Head of caudate nucleus (tissue), 42 donors: ENCODE measurements around the gene SPR.

ENCODE experiments used
- DNase-seq, 42 donors: peaks; one replicate each; pipeline versions ENCODE4 v3.0.0 to v3.0.0-alpha.2; 2020 to 2021; ENCODE audit warnings: mixed read lengths in 7 of 42
- intact Hi-C: fragments of 100-400 bp; cut with DNase I; formaldehyde crosslinking; loops from one replicate; pipeline ENCODE4 v1.15.0; 2022

The SPR gene

DNA sequence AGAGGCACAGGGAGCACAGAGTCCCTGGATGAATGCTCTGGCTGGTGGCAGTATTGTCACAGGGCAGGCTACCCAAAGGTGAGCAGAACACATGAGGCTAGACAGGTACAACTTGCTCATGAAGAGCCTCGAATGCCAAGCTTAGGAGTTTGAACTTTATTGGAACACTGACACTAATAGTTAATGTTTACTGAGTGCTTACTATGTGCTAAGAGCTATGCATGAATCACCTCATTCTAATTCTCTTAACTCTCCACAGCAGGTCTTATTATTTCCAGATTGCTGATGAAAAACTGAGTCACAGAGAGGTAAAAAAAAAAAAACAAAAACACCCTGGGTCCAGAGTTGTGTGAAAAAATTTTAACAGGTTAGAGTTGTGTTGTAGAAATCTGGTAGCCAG lies 24.0 kb downstream of the SPR start:
- no peak for DNase-seq
- intact Hi-C loops = no loop called here

DNA sequence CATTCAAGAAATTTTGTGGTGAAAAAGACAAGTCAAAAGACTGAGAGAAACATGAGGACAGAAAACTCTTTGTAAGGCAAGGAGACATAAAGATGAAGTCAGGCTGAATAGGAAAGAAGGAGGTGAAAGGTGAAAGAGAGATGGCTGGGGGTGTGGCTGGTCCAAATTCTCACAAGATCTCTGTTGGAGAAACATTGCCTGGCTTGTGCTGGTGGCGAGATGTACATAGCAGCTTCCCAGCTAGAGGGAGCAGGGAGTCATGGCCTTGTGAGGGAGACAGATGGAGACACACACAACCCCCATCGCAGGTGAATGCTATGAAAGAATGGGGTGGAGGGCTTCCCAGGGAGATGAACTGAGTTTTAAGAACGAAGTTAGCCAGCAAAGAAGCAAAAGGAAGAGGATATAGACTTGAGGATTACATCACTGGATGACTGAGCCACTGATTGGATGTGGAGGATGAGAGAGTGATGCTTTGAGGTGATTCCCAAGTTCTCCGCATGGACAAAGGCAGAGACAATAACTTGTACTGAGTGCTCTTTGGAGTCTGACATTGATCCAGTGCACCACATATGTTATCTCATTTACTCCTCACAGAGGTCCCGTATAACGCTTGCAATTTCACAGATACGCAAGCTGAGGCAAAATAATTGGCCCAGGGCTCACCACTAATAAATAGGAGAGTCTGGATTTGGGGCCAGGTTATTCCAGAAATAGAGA lies 26.4 kb downstream of the SPR start:
- intact Hi-C loops = no loop called here
- DNase-seq = peak in 3 of 42 donors; percentile 5 to 20 (median 16)

DNA sequence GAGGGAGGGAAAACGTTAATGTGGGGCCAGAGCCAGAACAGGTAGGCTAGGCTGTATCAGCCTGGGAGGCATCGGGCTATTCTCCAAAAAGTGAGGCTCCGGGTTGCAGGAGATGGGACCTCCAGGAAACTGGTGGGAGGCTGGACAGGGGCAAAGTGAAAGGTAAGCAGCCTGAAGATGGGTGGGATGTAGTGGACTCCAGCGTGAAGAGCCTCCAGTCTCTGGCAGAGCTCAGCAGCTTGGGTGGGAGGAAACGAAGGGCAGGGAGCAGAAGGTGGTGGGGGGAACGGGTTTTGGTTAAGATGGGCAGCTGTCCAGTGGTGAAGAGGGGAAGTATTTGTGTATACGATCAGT lies 27.0 kb downstream of the SPR start:
- peak in 3 of 42 donors; percentile 2 to 18 (median 2) for DNase-seq
- intact Hi-C loops = no loop called here

DNA sequence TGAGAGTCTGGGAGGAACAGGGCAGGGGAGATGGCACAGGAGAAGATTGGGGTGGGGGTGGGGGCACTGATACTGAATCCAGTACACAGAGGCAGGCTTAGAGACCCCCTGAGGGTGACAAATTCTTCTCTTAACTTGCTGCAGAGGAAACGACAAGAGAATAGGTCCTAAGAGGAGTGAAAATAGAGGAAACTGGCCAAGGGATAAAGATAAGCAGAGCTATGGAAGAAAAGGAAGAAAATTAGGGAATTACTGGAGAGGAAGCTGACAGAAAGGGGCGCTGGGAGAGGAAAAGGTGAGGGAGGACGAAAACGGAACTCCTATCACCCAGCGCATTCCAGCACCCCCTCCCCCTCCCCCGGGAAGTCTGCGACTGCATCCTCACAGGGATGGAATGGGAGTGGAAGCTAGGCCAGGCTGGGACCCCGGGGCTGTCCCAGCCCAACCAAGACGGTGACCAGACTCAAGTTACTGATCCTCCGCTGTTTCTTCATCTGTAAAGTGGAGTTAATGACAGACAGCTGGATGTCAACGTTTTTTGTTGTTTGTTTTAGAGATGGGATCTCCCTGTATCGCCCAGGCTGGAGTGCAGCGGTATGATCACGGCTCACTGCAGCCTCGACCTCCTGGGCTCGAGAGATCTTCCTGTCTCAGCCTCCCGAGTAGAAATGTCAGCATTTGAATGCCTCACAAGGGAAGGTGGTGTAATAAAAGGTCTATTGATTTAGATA lies 27.5 kb downstream of the SPR start:
- intact Hi-C loops = no loop called here

DNA sequence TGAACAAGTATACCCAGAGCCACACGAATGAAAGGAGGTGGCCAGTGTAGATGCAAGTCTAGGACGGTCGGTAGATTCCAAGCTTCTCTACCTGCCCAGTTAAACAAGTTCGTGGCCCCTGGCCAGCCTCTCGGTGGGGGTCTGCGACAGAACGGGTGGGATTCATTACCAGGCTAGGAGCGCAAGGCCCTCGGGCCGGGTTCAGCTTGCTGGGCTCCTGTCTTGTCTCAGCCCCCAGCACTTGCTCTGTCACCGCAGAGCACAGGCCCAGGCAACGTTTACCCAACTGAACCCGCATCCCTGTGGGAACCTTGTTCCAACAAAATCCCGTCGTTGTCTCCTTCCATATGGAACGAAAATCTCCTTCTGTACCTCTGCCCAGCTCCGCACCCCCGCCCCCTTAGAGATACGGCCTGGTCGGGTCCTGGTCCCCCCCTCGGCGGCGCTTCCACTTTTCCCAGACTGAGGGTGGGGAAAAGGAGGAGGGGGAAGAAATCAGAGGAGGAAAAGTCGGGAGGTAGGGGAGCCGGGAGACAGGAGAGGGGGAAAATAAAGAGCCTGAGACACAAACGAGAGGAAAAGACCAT lies 28.2 kb downstream of the SPR start:
- DNase-seq = peak in 2 of 42 donors; percentile 6 to 24
- intact Hi-C loops = no loop called here

More for the DNA sequence above, 27.5 kb downstream of the SPR start:
- peak in 2 of 42 donors; percentile 0 to 12 for DNase-seq

DNA sequence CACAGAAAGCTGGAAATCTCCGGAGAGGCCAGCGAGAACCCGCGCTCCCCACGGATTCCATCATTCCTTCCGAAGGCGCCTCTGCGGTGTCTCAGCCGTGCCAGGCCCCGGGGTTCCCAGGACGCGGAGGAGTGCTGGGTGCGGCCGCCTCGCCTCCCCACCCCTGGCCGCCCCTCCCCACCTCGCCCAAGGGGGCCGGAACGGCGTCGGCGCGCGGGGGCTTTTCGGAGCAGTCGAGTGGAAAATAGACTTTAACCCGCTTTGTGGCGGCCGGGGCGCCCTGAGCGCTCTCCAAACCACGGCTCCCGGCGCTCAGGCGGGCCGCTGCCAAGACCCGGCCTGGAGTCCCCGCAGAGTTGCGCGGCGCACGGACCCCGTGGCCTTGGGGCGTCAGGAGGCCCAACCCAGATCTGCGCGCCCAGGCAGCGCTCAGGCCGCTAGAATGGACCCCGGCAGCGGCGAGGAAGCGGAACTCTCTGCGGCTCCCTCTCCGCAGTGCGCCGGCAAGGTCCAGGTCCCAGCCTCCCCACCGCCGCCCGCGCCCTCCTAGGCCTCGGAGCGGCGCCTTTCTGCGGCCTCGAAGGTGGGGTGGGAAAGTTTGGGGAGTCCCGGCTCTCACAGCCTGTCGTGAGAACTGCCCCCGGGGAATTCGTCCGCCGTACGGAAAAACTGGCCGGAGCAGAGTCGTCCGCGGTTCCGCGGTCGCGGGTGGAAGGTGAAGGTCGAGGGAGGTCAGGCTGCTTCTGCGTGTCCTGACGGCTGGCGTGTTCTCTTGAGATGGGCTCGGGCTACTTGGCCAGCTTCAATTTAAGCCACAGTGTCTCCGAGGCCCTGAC lies 28.9 kb downstream of the SPR start:
- peak in 3 of 42 donors; percentile 3 to 35 (median 17) for DNase-seq
- intact Hi-C loops = no loop called here

DNA sequence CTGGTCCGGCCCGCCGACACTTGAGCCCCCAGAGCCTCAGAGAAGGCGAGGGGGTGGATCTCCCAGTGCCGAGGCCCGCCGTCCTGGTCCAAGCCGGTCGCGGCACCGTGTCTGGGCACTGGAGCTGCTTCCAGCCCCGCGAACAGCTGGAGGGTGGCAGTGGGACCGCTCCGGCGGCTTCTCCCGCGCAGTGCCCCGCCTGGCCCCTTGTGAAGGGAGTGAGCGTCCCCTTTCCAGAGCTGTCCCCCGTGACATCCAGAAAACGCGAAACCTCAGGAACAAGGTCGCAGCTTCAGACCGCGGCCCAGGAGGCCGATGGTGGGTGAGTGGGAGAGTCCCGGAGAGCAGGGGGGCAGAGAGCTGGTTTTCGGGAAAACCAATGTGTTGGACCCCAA lies 29.5 kb downstream of the SPR start:
- DNase-seq = peak in 3 of 42 donors; percentile 1 to 25 (median 8)
- intact Hi-C loops = no loop called here

DNA sequence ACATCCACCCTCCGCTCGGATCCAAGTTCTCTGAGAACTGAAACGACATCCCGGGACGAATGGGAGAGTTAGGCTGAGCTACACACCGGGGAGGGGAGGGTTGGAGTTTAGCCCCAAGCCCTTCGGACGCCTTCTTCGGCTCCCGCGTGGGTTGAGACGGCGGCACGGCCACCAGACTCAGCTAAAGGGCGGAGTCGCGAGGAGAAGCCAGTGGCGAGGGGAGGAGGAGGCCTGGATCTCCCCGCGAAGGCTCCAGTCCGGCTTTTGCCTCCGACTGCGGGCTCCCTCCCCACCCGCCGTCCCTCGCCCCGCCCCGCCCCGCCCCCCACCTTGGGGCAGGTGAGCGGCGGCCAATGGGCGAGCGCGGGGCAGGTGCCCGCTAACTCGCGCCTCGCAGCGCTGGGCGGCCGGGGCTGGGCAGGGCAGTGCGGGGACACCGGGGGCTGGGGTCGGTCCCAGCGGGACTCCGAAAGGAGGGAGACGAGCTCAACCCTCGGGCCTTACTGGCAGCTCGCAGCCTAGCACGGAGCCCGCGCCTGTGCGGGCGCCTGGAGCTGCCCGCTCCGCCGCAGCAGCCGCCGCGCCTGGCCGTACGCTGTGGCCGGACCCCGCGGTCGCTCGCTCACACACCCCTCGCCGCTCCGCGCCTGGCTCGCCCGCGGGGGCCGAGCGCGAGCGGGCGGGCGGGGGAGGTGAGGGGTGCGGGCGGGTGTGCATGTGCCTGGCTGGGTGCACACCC lies 30.1 kb downstream of the SPR start, which contains the start of gene EMX1:
Gene EMX1, plus strand, starts transcription at position 382 of the 739 bp plus-strand sequence. Its CDS starts 334 bp downstream, at position 716.
- intact Hi-C loops = no loop called here
- DNase-seq = peak in 2 of 42 donors; percentile 4 to 32

DNA sequence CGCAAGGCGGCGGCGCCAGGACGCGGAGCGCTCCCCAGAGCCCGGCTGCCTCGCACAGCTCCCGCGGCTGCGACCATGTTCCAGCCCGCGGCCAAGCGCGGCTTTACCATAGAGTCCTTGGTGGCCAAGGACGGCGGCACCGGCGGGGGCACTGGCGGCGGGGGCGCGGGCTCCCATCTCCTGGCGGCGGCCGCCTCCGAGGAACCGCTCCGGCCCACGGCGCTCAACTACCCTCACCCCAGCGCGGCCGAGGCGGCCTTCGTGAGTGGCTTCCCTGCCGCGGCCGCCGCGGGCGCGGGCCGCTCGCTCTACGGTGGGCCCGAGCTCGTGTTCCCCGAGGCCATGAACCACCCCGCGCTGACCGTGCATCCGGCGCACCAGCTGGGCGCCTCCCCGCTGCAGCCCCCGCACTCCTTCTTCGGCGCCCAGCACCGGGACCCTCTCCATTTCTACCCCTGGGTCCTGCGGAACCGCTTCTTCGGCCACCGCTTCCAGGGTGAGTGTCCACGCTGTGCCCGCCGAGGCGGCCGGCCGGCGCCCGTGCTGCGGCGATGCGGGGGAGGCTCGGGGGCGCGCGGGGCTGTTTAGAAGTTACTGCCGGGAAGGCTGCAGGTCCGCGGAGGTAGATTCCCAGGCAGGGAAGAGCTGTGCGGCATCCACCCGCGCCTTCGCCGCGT lies 30.8 kb downstream of the SPR start:
- intact Hi-C loops = no loop called here
- peak in 3 of 42 donors; percentile 1 to 31 (median 3) for DNase-seq

DNA sequence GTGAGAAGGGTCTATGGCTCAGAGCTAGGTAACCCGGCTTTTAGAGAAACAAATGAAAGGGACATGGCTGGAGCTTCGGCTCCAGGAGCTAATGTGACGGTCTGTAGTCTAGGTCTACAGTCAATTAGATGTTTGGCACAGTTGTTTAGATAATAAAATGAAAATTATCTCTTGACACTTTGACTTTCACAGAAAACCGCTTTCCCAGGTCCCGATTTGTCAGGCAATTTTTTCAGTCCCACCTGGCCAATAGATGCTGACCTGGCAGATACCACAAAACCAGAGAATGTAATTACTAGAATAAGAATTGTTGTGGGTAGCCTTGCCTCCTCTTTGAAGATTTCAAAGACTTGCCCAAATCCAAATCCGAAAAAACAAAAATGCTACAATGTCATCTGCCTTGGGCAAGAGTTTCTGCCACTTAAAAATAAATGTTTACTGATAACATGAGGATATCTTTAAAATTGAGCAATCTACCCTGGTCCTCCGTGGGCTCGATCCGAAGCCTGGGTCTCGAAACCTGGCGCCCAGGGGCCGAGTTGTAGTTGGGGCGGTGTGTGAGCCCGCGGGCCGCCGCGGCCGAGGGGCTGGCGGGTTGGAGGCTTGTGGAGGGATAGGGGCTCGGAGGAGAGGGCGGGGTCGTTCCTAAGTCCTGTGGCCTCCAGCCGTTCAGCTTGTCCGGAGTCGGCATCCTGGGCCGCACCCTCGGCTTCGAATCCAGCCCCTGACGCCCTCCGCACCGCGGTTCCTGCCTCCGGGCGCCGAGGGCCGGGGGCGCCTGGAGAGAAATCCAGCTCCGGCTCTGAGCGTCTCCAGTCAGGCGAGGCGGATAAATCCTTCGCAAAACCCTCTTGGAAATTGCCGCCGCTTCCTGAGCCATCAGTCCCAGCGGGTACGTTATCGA lies 32.5 kb downstream of the SPR start:
- peak in 1 of 42 donors; percentile 29 for DNase-seq
- intact Hi-C loops = no loop called here

DNA sequence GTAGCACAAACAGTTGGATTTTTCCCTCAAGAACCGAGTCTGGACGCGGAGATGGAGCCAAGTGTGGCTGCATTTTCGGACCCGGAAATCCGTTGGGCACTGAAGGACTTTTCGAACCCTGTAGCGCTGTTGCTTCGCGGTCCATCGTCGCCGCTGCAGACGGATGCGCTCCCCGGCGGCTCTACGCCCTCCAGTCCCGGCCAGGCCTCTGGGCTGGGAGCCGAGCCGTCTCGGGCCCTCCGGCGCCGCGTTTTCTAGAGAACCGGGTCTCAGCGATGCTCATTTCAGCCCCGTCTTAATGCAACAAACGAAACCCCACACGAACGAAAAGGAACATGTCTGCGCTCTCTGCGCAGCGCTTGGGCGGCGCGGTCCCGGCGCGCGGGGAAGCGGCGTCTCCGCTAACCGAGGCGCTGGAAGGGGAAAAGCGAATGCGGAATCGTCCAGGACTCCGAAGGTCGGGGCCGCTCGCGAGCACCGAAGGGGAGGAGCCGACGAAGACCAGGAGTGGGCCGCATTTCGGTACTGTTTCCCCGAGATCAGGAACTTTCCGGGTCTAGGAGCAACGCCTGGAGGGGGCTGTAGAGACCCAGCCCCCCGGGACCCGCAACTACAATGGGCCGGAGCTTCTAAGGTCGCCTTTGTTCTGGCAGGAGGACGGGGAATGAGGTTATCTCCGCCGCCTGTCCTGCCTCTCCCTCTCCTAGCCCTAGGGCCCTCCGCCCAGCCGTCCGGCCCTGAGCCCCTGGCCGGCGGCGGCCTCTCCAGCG lies 33.3 kb downstream of the SPR start:
- intact Hi-C loops = no loop called here
- DNase-seq = peak in 4 of 42 donors; percentile 2 to 34 (median 10)

DNA sequence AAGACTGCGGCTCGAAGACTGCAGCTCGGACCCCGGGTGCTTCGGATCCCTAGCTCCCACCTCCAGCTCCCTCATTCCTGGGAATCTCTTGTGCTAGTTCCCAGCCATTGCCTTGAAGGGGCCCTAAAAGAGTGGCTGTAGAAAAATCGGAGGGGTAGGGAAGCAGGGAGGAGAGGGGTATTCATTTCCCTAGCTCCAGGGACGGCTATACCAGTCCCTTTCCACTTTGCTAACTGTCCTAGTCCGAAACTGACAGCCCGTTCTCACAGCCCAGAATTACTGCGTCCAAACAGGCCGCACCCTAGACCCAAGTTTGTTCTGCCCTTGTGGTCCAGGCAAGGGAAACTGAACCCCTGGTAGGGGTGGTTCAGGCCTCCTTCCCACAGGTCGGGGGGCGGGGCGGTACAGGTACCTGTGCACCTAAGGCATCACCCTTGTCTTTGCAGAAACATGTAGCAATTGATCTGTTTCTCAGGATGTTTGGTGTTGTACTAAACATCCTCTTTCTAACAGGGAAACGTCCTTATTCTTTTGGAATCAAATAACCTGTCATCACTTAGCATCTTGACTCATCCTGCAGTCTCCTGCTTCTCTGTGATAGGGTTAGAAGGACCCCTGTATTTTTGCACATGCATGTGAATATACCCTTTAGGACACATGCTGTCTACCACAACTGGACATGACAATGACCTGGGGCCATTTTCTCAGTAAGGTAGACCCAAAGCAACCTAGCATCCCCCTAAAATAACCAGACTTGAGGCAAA lies 34.1 kb downstream of the SPR start:
- DNase-seq = peak in 4 of 42 donors; percentile 3 to 31 (median 12)
- intact Hi-C loops = no loop called here

DNA sequence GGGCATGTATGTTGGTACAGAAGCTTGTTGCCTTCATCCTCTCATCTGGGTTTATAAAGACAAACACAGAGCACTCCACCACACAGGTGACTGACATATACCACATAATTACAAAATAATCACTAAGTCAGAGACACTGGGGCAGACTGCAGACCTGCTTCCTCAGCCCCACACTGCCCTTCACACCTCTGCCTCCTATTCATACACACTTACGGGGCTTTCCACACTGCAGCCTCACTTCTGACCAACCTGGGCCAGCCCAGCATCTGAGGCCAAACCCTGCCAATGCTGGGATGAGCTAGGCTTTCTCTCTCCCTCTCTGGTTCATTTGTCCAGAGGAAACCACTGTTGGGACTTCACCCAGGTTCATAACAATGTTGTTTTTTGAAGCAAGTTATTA lies 34.6 kb downstream of the SPR start:
- DNase-seq = peak in 2 of 42 donors; percentile 28 to 36
- intact Hi-C loops = no loop called here

DNA sequence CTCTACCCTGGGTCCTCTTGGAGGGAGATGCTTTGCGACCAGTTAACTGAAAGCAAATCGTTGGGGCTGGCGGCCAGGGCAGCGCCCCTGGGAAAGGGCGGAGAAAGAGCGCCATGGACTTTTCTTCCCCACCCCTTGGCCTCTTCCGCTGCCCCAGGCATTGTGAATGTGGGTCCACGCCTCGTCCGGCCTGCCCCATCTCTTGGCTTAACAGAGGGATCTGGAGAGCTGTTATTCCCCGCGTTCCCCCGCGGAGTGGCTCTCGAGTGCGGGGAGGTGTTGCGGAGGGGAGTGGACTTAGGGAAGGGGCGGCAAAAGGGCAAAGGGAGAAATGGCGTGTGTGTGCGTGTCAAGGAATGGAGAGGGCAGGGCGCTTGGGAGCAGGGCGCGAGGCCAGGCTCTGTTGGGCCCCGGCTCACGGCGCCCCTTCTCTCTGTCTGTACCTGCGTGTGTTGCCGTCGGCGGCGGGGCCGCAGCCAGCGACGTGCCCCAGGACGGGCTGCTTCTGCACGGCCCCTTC lies 36.7 kb downstream of the SPR start:
- peak in 3 of 42 donors; percentile 1 to 15 (median 4) for DNase-seq
- intact Hi-C loops = no loop called here
